ENCODE results near the gene LRP4. TPM values are rescaled to one million over a fixed set of nuclear protein-coding genes. Genes with fewer than 3 reads are reported as not detected.

The LRP4 gene
- total and polyA plus RNA-seq, 2 of the 8 experiments (the other 6 are each of a cell fraction or from before 2014, with no cell fraction given), result 5.4 to 22.1 TPM

GRCh38 chr11:46860218-46860617, 58.1 kb downstream of the LRP4 start:
- Histone ChIP-seq H3K4me2 (ENCODE audit: insufficient read depth in 1 of 2, low read depth in 2 of 2, low read length in 2 of 2) (no peak overlapping the region), H3K56ac (replicated peaks; ENCODE audit: insufficient read length, low read depth, low read length) (no peak overlapping the region), H3K27me3 (replicated peaks in 1 of 4; ENCODE audit: control insufficient read depth in 3 of 4, extremely low read depth in 1 of 4, insufficient read depth in 3 of 4, low read length in 3 of 4) (no peaks in the 10 kb centered on the region), H3K4me1 (replicated peaks in 1 of 4; ENCODE audit: control insufficient read depth in 3 of 4, insufficient read depth in 4 of 4, low read length in 3 of 4) (no peaks in the 10 kb centered on the region), H4K91ac (replicated peaks; ENCODE audit: insufficient read length, low read length) (no peak overlapping the region), H3K4ac (replicated peaks; ENCODE audit: insufficient read length, low read depth, low read length) (no peak overlapping the region), H4K20me1 (replicated peaks in 1 of 2; ENCODE audit: control insufficient read depth in 1 of 2, insufficient read depth in 2 of 2, low read length in 2 of 2) (peaks cover 0 to 2% of the 10 kb centered on the region in 2 experiments), H2BK20ac (ENCODE audit: low read length) (no peak overlapping the region), H2BK15ac (ENCODE audit: low read length) (no peak overlapping the region), H3K27ac (ENCODE audit: low read depth, low read length) (no peak overlapping the region), H4K5ac (ENCODE audit: insufficient read length, low read depth, low read length) (no peak overlapping the region), H3K79me2 (ENCODE audit: control insufficient read depth in 1 of 2, insufficient read depth in 2 of 2, low read length in 2 of 2) (no peaks in the 10 kb centered on the region), H2BK5ac (ENCODE audit: low read depth, low read length) (no peak overlapping the region), H3K4me3 (ENCODE audit: extremely low read depth in 1 of 4, insufficient read depth in 2 of 4, low read depth in 3 of 4, low read length in 4 of 4) (no peak overlapping the region), H2BK120ac (replicated peaks; ENCODE audit: low read depth, low read length) (no peak overlapping the region), H2AK5ac (ENCODE audit: low read depth, low read length) (no peak overlapping the region), H3K9me3 (ENCODE audit: insufficient read depth in 2 of 2, low read depth in 1 of 2, low read length in 1 of 2) (no peaks in the 10 kb centered on the region), H3K9ac (replicated peaks in 1 of 4; ENCODE audit: extremely low read depth in 1 of 4, low read depth in 3 of 4, low read length in 3 of 4) (no peak overlapping the region), H3K18ac (ENCODE audit: extremely low read depth, low read length) (no peak overlapping the region), H3K79me1 (ENCODE audit: low read depth, low read length) (no peaks in the 10 kb centered on the region), H2AFZ (ENCODE audit: low read length) (no peak overlapping the region), H3K36me3 (ENCODE audit: control insufficient read depth in 2 of 4, insufficient read depth in 4 of 4, low read length in 3 of 4) (peaks cover under 1 to 36% (median 23%) of the 10 kb centered on the region in 4 experiments; a peak in 6 of 8 replicates), H3K14ac (ENCODE audit: insufficient read length) (no peak overlapping the region), H2BK12ac (ENCODE audit: low read depth, low read length) (no peak overlapping the region), H3K23ac (ENCODE audit: insufficient read length) (no peak overlapping the region), H4K8ac (ENCODE audit: extremely low read depth, insufficient read depth, low read length) (no peak overlapping the region), H3K23me2 (ENCODE audit: low read depth, low read length) (no peaks in the 10 kb centered on the region)
- TF ChIP-seq HDAC2 (IDR thresholded peaks at IDR 0.05; ENCODE audit: borderline replicate concordance in 1 of 2, low read depth in 2 of 2, low read length in 2 of 2) (no peak), ASH2L (IDR thresholded peaks at IDR 0.05; ENCODE audit: low read length) (no peak), SAP30 (IDR thresholded peaks at IDR 0.05; ENCODE audit: insufficient read depth, insufficient replicate concordance, low read length) (no peak), RXRA (IDR thresholded peaks at IDR 0.05; ENCODE audit: insufficient read depth, low read depth, low read length) (no peak), NANOG (IDR thresholded peaks at IDR 0.05; ENCODE audit: insufficient read depth, low read depth, low read length, poor library complexity, severe bottlenecking) (no peak), JUND (IDR thresholded peaks at IDR 0.05; ENCODE audit: low read length) (no peak), CTBP2 (IDR thresholded peaks at IDR 0.05; ENCODE audit: borderline replicate concordance, insufficient read depth, insufficient read length, low read length) (no peak), CBX5 (IDR thresholded peaks at IDR 0.05; ENCODE audit: low read depth, low read length) (no peak), RAD21 (IDR thresholded peaks at IDR 0.05 in 1 of 2, conservative IDR thresholded peaks at IDR 0.05 in 1 of 2; ENCODE audit: low read depth in 2 of 2, low read length in 2 of 2) (no peak), USF2 (IDR thresholded peaks at IDR 0.05; ENCODE audit: low read length) (no peak), RFX5 (IDR thresholded peaks at IDR 0.05; ENCODE audit: borderline replicate concordance, low read depth, low read length) (no peak)
- no peak for DNase-seq (ENCODE audit: low read depth in 1 of 2, low spot score in 2 of 2)
- 98% methylated on average over 4 of the region's 4 CpGs; no CpG with 5 or more reads in 1 of the 2 experiments for WGBS, 2 experiments (ENCODE audit: extremely low coverage in 1 of 2, insufficient coverage in 1 of 2, insufficient read length in 1 of 2, insufficient replicate concordance in 2 of 2, low coverage in 1 of 2, low lambda C conversion rate in 2 of 2, missing lambda C conversion rate in 1 of 2)
- ChIA-PET CTCF (ENCODE audit: partially characterized antibody) (interaction anchor here (0.9 to 1.5 kb wide), 3 partner anchors 19 to 293 kb away, joined by 3 to 5 read pairs (median 5); no protein-coding TSS in a partner anchor), POLR2A (ENCODE audit: partially characterized antibody) (no interaction called here)
- no peak for FAIRE-seq
